H1 (cell line): ENCODE results near the gene MT1B. TPM values are rescaled to one million over a fixed set of nuclear protein-coding genes. Genes with fewer than 3 reads are reported as not detected.

ENCODE experiments used
- CTCF ChIA-PET: fragments of 300-600 bp; sonication (Branson Sonifier 250); formaldehyde crosslinking; loops from one replicate; lab custom pipeline; 2021; ENCODE audit not compliant: partially characterized antibody; lab: Charles Lee
- POLR2A ChIA-PET: fragments of 300-600 bp; sonication (Branson Sonifier 250); formaldehyde crosslinking; loops from one replicate; lab custom pipeline; 2021; ENCODE audit warnings: inconsistent platforms; ENCODE audit not compliant: partially characterized antibody; lab: Charles Lee
- DNase-seq, 2 experiments: peaks; one replicate each; pipeline versions ENCODE4 v3.0.0 to v3.0.0-alpha.2; 2010 to 2022; ENCODE audit warnings: low spot score in 2 of 2, low read depth in 1 of 2, mixed read lengths in 1 of 2
- FAIRE-seq: peaks from 2 replicates; lab custom pipeline; 2011; peaks lifted over from hg19 to GRCh38; lab: Jason Lieb, UNC
- H2AFZ ChIP-seq: 2 replicates; pipeline ENCODE4 v1.8.1; 2012; ENCODE audit warnings: low read length, inconsistent platforms
- H2AK5ac ChIP-seq: 2 replicates; pipeline ENCODE4 v1.6.1; 2013; ENCODE audit warnings: low read depth, low read length
- H2BK120ac ChIP-seq: replicated peaks from 2 replicates; pipeline ENCODE3; 2013; ENCODE audit warnings: low read depth, low read length, inconsistent platforms
- H2BK12ac ChIP-seq: 2 replicates; pipeline ENCODE4 v1.6.1; 2013; ENCODE audit warnings: low read depth, low read length
- H2BK15ac ChIP-seq: 2 replicates; pipeline ENCODE4 v1.6.1; 2013; ENCODE audit warnings: low read length
- H2BK20ac ChIP-seq: 2 replicates; pipeline ENCODE4 v1.6.1; 2013; ENCODE audit warnings: low read length
- H2BK5ac ChIP-seq: 2 replicates; pipeline ENCODE4 v1.6.1; 2013; ENCODE audit warnings: low read depth, low read length
- H3K14ac ChIP-seq: 2 replicates; pipeline ENCODE4 v1.6.1; 2013; ENCODE audit warnings: inconsistent platforms; ENCODE audit not compliant: insufficient read length
- H3K18ac ChIP-seq: 2 replicates; pipeline ENCODE4 v1.6.1; 2013; ENCODE audit warnings: low read length; ENCODE audit errors: extremely low read depth
- H3K23ac ChIP-seq: 2 replicates; pipeline ENCODE4 v1.6.1; 2013; ENCODE audit warnings: inconsistent platforms; ENCODE audit not compliant: insufficient read length
- H3K23me2 ChIP-seq: 2 replicates; pipeline ENCODE4 v1.6.1; 2013; ENCODE audit warnings: low read depth, low read length
- H3K27ac ChIP-seq: 2 replicates; pipeline ENCODE4 v1.6.1; 2011; ENCODE audit warnings: low read depth, low read length, inconsistent platforms
- H3K27me3 ChIP-seq, 4 experiments: replicated peaks in 1 of 4; 1 replicate in 1 of 4; 2 replicates in 3 of 4; pipeline versions ENCODE4 v1.6.1 to v1.8.1; 2011 to 2013; ENCODE audit warnings: low read length in 3 of 4, mild to moderate bottlenecking in 3 of 4, inconsistent platforms in 2 of 4, mixed read lengths in 2 of 4, moderate library complexity in 1 of 4; ENCODE audit not compliant: control insufficient read depth in 3 of 4, insufficient read depth in 3 of 4; ENCODE audit errors: extremely low read depth in 1 of 4
- H3K36me3 ChIP-seq, 4 experiments: 2 replicates each; pipeline versions ENCODE4 v1.6.1 to v1.8.1; 2011 to 2013; ENCODE audit warnings: mild to moderate bottlenecking in 4 of 4, low read length in 3 of 4, moderate library complexity in 2 of 4, control low read depth in 1 of 4, inconsistent platforms in 1 of 4; ENCODE audit not compliant: insufficient read depth in 4 of 4, control insufficient read depth in 2 of 4
- H3K4ac ChIP-seq: replicated peaks from 2 replicates; pipeline ENCODE3; 2013; ENCODE audit warnings: low read length, low read depth, mixed read lengths, inconsistent platforms; ENCODE audit not compliant: insufficient read length
- H3K4me1 ChIP-seq, 4 experiments: replicated peaks in 1 of 4; 1 replicate in 1 of 4; 2 replicates in 3 of 4; pipeline versions ENCODE4 v1.6.1 to v1.8.1; 2011 to 2013; ENCODE audit warnings: low read length in 3 of 4, inconsistent platforms in 2 of 4, mixed read lengths in 1 of 4; ENCODE audit not compliant: insufficient read depth in 4 of 4, control insufficient read depth in 3 of 4
- H3K4me2 ChIP-seq, 2 experiments: 2 replicates each; pipeline versions ENCODE4 v1.6.1 to v1.8.1; 2011 to 2013; ENCODE audit warnings: low read depth in 2 of 2, low read length in 2 of 2, control low read depth in 1 of 2, inconsistent platforms in 1 of 2, mild to moderate bottlenecking in 1 of 2; ENCODE audit not compliant: insufficient read depth in 1 of 2
- H3K4me3 ChIP-seq, 4 experiments: fragments of 200-600, 300-600 bp in 1 of 4; sonication (generic), shearing (Covaris generic), sonication (Bioruptor Twin) in 1 of 4; 2 replicates each; pipeline versions ENCODE4 v1.5.1 to v1.8.1; 2011 to 2016; ENCODE audit warnings: low read length in 4 of 4, low read depth in 3 of 4, control low read depth in 2 of 4, inconsistent platforms in 2 of 4, mild to moderate bottlenecking in 2 of 4, mixed read lengths in 1 of 4, moderate library complexity in 1 of 4; ENCODE audit not compliant: insufficient read depth in 2 of 4; ENCODE audit errors: extremely low read depth in 1 of 4
- H3K56ac ChIP-seq: replicated peaks from 2 replicates; pipeline ENCODE3; 2013; ENCODE audit warnings: low read depth, mild to moderate bottlenecking, mixed read lengths, low read length, inconsistent platforms; ENCODE audit not compliant: insufficient read length
- H3K79me1 ChIP-seq: 2 replicates; pipeline ENCODE4 v1.6.1; 2013; ENCODE audit warnings: low read depth, low read length, control low read depth
- H3K79me2 ChIP-seq, 2 experiments: 2 replicates each; pipeline versions ENCODE4 v1.6.1 to v1.8.1; 2012 to 2013; ENCODE audit warnings: low read length in 2 of 2, mild to moderate bottlenecking in 2 of 2, inconsistent platforms in 1 of 2; ENCODE audit not compliant: insufficient read depth in 2 of 2, control insufficient read depth in 1 of 2
- H3K9ac ChIP-seq, 4 experiments: replicated peaks in 1 of 4; 1 replicate in 1 of 4; 2 replicates in 3 of 4; pipeline versions ENCODE4 v1.6.1 to v1.8.1; 2011 to 2013; ENCODE audit warnings: low read depth in 3 of 4, low read length in 3 of 4, control low read depth in 2 of 4, mild to moderate bottlenecking in 2 of 4, moderate library complexity in 2 of 4, inconsistent platforms in 1 of 4; ENCODE audit errors: extremely low read depth in 1 of 4
- H3K9me3 ChIP-seq, 2 experiments: 2 replicates each; pipeline versions ENCODE4 v1.6.1 to v1.8.1; 2012 to 2013; ENCODE audit warnings: mild to moderate bottlenecking in 2 of 2, moderate library complexity in 2 of 2, control low read depth in 1 of 2, inconsistent platforms in 1 of 2, low read depth in 1 of 2, low read length in 1 of 2, mixed read lengths in 1 of 2; ENCODE audit not compliant: insufficient read depth in 2 of 2
- H4K20me1 ChIP-seq, 2 experiments: replicated peaks in 1 of 2; 2 replicates each; pipeline versions ENCODE3 to v1.8.1; 2011 to 2013; ENCODE audit warnings: inconsistent platforms in 2 of 2, low read length in 2 of 2, mild to moderate bottlenecking in 1 of 2; ENCODE audit not compliant: insufficient read depth in 2 of 2, control insufficient read depth in 1 of 2
- H4K5ac ChIP-seq: 2 replicates; pipeline ENCODE4 v1.6.1; 2013; ENCODE audit warnings: low read length, low read depth, mixed read lengths, inconsistent platforms; ENCODE audit not compliant: insufficient read length
- H4K8ac ChIP-seq: 2 replicates; pipeline ENCODE4 v1.8.0; 2013; ENCODE audit warnings: mild to moderate bottlenecking, moderate library complexity, low read length, inconsistent platforms; ENCODE audit not compliant: insufficient read depth; ENCODE audit errors: extremely low read depth
- H4K91ac ChIP-seq: replicated peaks from 2 replicates; pipeline ENCODE3; 2013; ENCODE audit warnings: low read length, mixed read lengths, inconsistent platforms; ENCODE audit not compliant: insufficient read length
- ATF2 ChIP-seq: IDR thresholded peaks from 2 replicates; pipeline ENCODE4 v1.6.1; 2012; ENCODE audit warnings: low read length, inconsistent platforms
- CTCF ChIP-seq, 3 experiments: IDR thresholded peaks; 1 replicate in 2 of 3; 2 replicates in 1 of 3; pipeline versions ENCODE4 v1.5.1 to v1.6.1; 2011; ENCODE audit warnings: low read length in 3 of 3, mild to moderate bottlenecking in 3 of 3, inconsistent platforms in 2 of 3, low read depth in 1 of 3, moderate library complexity in 1 of 3; ENCODE audit not compliant: insufficient read depth in 1 of 3; ENCODE audit errors: control extremely low read depth in 1 of 3
- E2F6 ChIP-seq: IDR thresholded peaks from 2 replicates; pipeline ENCODE4 v1.6.1; 2012; ENCODE audit warnings: inconsistent platforms
- EZH2 ChIP-seq: fragments of 200-600 bp; sonication (generic); IDR thresholded peaks from 2 replicates; pipeline ENCODE4 v1.7.1; 2012; ENCODE audit warnings: low read depth, mild to moderate bottlenecking, moderate library complexity, low read length, inconsistent platforms; ENCODE audit not compliant: severe bottlenecking
- NRF1 ChIP-seq: IDR thresholded peaks from 2 replicates; pipeline ENCODE4 v1.6.1; 2011; ENCODE audit warnings: mild to moderate bottlenecking, low read depth, low read length, improper control_type of control experiment
- TCF12 ChIP-seq: IDR thresholded peaks from 2 replicates; pipeline ENCODE4 v1.6.1; 2011; ENCODE audit warnings: low read depth, mild to moderate bottlenecking, low read length
- YY1 ChIP-seq: IDR thresholded peaks from 2 replicates; pipeline ENCODE4 v1.6.1; 2011; ENCODE audit warnings: low read depth, mild to moderate bottlenecking, low read length
- WGBS, 2 experiments: shearing (Covaris generic) in 1 of 2; methylation state at CpG; one replicate each; pipeline versions ENCODE4 v1.1.6 to v1.1.7; 2013 to 2015; ENCODE audit warnings: low lambda C conversion rate in 2 of 2, mixed read lengths in 2 of 2, inconsistent platforms in 1 of 2, low coverage in 1 of 2, missing lambda C conversion rate in 1 of 2; ENCODE audit not compliant: insufficient replicate concordance in 2 of 2, insufficient coverage in 1 of 2, insufficient read length in 1 of 2; ENCODE audit errors: extremely low coverage in 1 of 2, missing lambda C conversion rate in 1 of 2; 5-methylcytosine and 5-hydroxymethylcytosine counted together
- polyA plus RNA-seq, 7 experiments: library from polyadenylated mRNA; depleted of rRNA in 3 of 7; stranded (reverse) in 5 of 7; unstranded in 2 of 7; fragments of >200 nt in 5 of 7; fragments of 200-250 nt in 2 of 7; gene quantifications; 1 replicate in 5 of 7; 2 replicates in 1 of 7; 4 replicates in 1 of 7; pipeline versions ENCODE4 v1.2.1 to v1.2.3, GENCODE V29; 2011 to 2013; ENCODE audit warnings: missing spikeins in 2 of 7, mixed read lengths in 2 of 7
- total RNA-seq: library from RNA; stranded (reverse); fragmentation: NEBNext Ultra II Directional; extraction: Animal tissue kit (Norgen Biotek cat#: 25700); gene quantifications from 2 replicates; pipeline ENCODE4 v1.2.1, GENCODE V29; 2021

MT1B gene
- total and polyA plus RNA-seq, 2 of the 8 experiments (the other 6 are each of a cell fraction or from before 2014, with no cell fraction given): not detected

GRCh38 chr16:56658327-56658875 is 6.7 kb downstream of the MT1B start:
- H3K9me3 ChIP-seq: no peaks in the 10 kb centered on the region
- DNase-seq: no peak
- H2BK12ac ChIP-seq: no peak overlapping the region
- peak overlapping the region in 1 of 4 experiments; percentile 41; a peak in 1 of 7 replicates for H3K9ac ChIP-seq
- H3K36me3 ChIP-seq: no peaks in the 10 kb centered on the region
- CTCF ChIA-PET: interaction anchor here (0.7 to 1.4 kb wide), 3 partner anchors 16 to 48 kb away, joined by 3 to 6 read pairs (median 4); no protein-coding TSS in a partner anchor
- H4K91ac ChIP-seq: no peak overlapping the region
- H2BK15ac ChIP-seq: no peak overlapping the region
- FAIRE-seq: no peak
- H3K4me2 ChIP-seq: peak overlapping the region; percentile 89 to 97
- no peak overlapping the region for H3K23ac ChIP-seq
- H3K56ac ChIP-seq: no peak overlapping the region
- H3K27ac ChIP-seq: no peak overlapping the region
- POLR2A ChIA-PET: interaction anchor here (0.7 to 9.1 kb wide), 5 partner anchors 11 to 51 kb away, joined by 3 to 74 read pairs (median 9); partner anchors contain the start of genes MT1E, MT1G and MT1H
- H4K20me1 ChIP-seq: peaks cover 0 to 5% of the 10 kb centered on the region in 2 experiments
- no peak overlapping the region for H2AFZ ChIP-seq
- H2AK5ac ChIP-seq: no peak overlapping the region
- no peak overlapping the region for H2BK120ac ChIP-seq
- WGBS, 2 experiments: 16% methylated on average over 9 of the region's 10 CpGs; no CpG with 5 or more reads in 1 of the 2 experiments
- H2BK20ac ChIP-seq: no peak overlapping the region
- H3K4ac ChIP-seq: no peak overlapping the region
- H3K4me3 ChIP-seq: peak overlapping the region; percentile 52 to 76 (median 54)
- no peak overlapping the region for H4K8ac ChIP-seq
- H4K5ac ChIP-seq: no peak overlapping the region
- H3K79me1 ChIP-seq: no peaks in the 10 kb centered on the region
- H2BK5ac ChIP-seq: no peak overlapping the region
- no peak overlapping the region for H3K14ac ChIP-seq
- H3K79me2 ChIP-seq: no peaks in the 10 kb centered on the region
- peaks cover 0 to 13% (median 5%) of the 10 kb centered on the region in 4 experiments; a peak in 6 of 7 replicates for H3K4me1 ChIP-seq
- H3K27me3 ChIP-seq: peaks cover 46 to 70% (median 66%) of the 10 kb centered on the region in 4 experiments
- 0 out of 2 replicates have a peak overlapping the region, but pooled peaks have one; percentile 68 for H3K18ac ChIP-seq
- peaks cover 14% of the 10 kb centered on the region; the same call in 1 of the 2 replicates for H3K23me2 ChIP-seq
- TF ChIP-seq EZH2: peak; percentile 52
- no peak for TF ChIP-seq CTCF (IDR thresholded peaks at IDR 0.05; ENCODE audit: control extremely low read depth in 1 of 3, insufficient read depth in 1 of 3, low read depth in 1 of 3, low read length in 3 of 3)
- TF ChIP-seq NRF1: no peak
- TF ChIP-seq YY1: no peak
- TF ChIP-seq TCF12: no peak
- no peak for TF ChIP-seq ATF2
- TF ChIP-seq E2F6: no peak
